Mesothelial cell of epicardium (in vitro differentiated cells): ENCODE data around the gene TDP1. TPM values are rescaled to one million over a fixed set of nuclear protein-coding genes. Genes with fewer than 3 reads are reported as not detected.
A peak's percentile ranks its signal among the peaks of the same experiment; 100 is the strongest.

Experiments
- DNase-seq, 2 experiments: peaks; one replicate each; pipeline ENCODE4 v3.0.0; 2021; ENCODE audit warnings: low spot score in 2 of 2; ENCODE audit not compliant: unreplicated experiment in 2 of 2
- H3K27ac Mint-ChIP-seq: 2 replicates; pipeline ENCODE4 v1.8.0; 2021; ENCODE audit warnings: mixed read lengths
- H3K27me3 Mint-ChIP-seq: 2 replicates; pipeline ENCODE4 v1.8.0; 2021; ENCODE audit warnings: low read depth, mixed read lengths
- H3K36me3 Mint-ChIP-seq: 2 replicates; pipeline ENCODE4 v1.8.0; 2021; ENCODE audit warnings: mixed read lengths
- H3K4me1 Mint-ChIP-seq: 2 replicates; pipeline ENCODE4 v1.8.0; 2021; ENCODE audit warnings: mixed read lengths
- H3K4me3 Mint-ChIP-seq: 2 replicates; pipeline ENCODE4 v1.8.0; 2021; ENCODE audit warnings: mild to moderate bottlenecking, moderate library complexity, mixed read lengths
- H3K9me3 Mint-ChIP-seq: 2 replicates; pipeline ENCODE4 v1.8.0; 2021; ENCODE audit warnings: mixed read lengths
- total RNA-seq: library from RNA; stranded (reverse); gene quantifications from 3 replicates; pipeline ENCODE4 v1.2.1, GENCODE V29; 2021
- TF ChIP-seq, protein P1 (sequence below): fragments of 200-600 bp; sonication (generic); IDR thresholded peaks from one replicate; pipeline ENCODE4 v1.5.0; 2021; ENCODE audit warnings: antibody characterized with exemption; ENCODE audit not compliant: unreplicated experiment

The TDP1 gene
- total RNA-seq, 1 donor from 2014 or later: 30.6 TPM

DNA sequence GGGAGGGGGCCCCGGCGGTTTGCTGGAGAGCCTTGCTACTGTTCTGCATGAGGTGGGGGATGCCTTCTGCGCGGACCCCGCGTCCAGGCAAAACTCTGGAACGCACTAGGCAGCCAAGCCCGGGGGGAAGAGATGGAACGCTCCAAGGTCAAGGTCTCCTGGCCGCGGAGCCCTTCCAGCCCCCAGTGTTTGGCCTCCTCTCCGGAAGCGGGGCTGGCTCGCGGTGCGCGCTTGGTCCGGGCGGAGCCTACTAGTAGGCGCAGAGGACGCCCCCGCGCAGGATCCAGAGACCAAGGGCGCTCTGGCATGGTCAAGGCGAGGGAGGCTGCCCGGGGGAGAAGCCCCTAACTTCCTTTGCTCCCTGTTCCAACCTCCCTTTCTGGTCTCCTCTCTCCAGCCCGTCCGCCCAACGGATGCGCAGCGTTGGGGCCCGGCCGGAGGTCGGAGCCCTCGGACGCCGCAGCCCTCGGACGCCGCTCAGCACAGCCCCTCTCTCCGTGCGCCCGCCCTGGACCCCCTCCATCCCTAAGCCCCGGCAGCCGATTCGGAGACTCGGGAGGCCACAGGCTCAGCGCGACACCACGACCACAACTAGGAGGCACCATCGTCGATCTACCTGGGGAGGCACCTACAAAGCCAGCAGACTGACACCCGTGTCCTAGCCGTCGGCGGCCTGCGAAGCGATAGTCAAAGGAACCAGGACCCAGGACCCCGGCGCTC is 105.4 kb downstream of the TDP1 start:
- Mint-ChIP-seq H3K36me3 (peaks cover 5% of the 10 kb centered on the region), H3K27ac (no peak overlapping the region), H3K4me3 (peak overlapping the region; percentile 47), H3K4me1 (peaks cover 11% of the 10 kb centered on the region), H3K9me3 (peaks cover 13% of the 10 kb centered on the region), H3K27me3 (peaks cover 91% of the 10 kb centered on the region)
- TF ChIP-seq, protein P1, sequence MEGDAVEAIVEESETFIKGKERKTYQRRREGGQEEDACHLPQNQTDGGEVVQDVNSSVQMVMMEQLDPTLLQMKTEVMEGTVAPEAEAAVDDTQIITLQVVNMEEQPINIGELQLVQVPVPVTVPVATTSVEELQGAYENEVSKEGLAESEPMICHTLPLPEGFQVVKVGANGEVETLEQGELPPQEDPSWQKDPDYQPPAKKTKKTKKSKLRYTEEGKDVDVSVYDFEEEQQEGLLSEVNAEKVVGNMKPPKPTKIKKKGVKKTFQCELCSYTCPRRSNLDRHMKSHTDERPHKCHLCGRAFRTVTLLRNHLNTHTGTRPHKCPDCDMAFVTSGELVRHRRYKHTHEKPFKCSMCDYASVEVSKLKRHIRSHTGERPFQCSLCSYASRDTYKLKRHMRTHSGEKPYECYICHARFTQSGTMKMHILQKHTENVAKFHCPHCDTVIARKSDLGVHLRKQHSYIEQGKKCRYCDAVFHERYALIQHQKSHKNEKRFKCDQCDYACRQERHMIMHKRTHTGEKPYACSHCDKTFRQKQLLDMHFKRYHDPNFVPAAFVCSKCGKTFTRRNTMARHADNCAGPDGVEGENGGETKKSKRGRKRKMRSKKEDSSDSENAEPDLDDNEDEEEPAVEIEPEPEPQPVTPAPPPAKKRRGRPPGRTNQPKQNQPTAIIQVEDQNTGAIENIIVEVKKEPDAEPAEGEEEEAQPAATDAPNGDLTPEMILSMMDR: no peak
- no peak for DNase-seq

DNA sequence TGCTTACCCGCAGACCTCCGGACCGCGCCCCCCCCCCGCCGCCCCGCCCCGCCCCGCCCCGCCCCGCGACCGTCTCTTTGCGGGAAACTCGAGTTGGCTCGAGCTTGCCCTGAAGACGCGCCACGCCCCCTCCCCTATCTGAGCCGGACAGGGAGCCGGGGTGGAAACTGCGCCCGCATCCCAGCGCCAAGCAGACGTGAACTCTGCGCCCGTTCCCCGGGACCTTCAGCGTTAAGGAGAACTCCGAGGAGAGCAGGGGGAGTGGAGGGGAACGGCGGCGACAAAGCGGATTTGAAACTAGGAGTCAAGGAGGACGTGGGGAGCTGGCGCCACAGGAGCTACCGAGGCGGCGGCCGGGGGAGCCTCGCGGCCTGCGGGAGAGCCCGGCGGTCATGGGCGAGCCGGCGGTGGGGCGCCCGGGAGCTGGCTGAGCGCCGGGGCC is 106.0 kb downstream of the TDP1 start, which contains the start of gene KCNK13:
Gene KCNK13, plus strand, starts transcription at position 310 of the 442 bp plus-strand sequence. CDS start 212 bp downstream, outside the sequence.
- Mint-ChIP-seq H3K27ac (no peak within 1 kb of the TSS), H3K4me3 (peak within 1 kb of the TSS; percentile 71), H3K27me3 (peaks cover 91% of the 10 kb centered on the region), H3K36me3 (peaks cover 5% of the 10 kb centered on the region), H3K9me3 (peaks cover 13% of the 10 kb centered on the region), H3K4me1 (peaks cover 11% of the 10 kb centered on the region)
- TF ChIP-seq, protein P1: no peak
- peak in 1 of 2 experiments; percentile 48 for DNase-seq

DNA sequence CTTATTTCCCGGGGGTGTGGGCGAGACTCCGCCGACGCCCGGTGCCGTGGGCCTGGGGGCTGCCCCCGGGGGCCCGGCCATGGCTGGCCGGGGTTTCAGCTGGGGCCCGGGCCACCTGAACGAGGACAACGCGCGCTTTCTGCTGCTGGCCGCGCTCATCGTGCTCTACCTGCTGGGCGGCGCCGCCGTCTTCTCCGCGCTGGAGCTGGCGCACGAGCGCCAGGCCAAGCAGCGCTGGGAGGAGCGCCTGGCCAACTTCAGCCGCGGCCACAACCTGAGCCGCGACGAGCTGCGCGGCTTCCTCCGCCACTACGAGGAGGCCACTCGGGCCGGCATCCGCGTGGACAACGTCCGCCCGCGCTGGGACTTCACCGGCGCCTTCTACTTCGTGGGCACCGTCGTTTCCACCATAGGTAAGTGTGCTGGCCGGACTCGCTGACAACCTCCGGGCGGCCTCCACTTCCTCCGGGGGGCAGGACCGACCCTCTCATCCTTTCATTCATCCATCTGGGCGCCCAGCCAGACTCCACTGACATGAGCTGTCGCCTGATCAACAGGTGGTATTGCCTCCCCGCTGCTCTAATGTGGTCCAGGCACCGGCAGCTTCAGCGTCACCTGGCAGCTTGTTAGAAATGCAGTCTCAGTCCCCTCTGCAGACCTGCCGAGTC is 106.5 kb downstream of the TDP1 start:
- peak overlapping the region; percentile 62 for H3K4me3 Mint-ChIP-seq
- H3K27me3 Mint-ChIP-seq: peaks cover 90% of the 10 kb centered on the region
- TF ChIP-seq, protein P1: no peak
- peaks cover 5% of the 10 kb centered on the region for H3K36me3 Mint-ChIP-seq
- H3K27ac Mint-ChIP-seq: no peak overlapping the region
- DNase-seq: peak in 1 of 2 experiments; percentile 46
- peaks cover 13% of the 10 kb centered on the region for H3K9me3 Mint-ChIP-seq
- peaks cover 11% of the 10 kb centered on the region for H3K4me1 Mint-ChIP-seq

DNA sequence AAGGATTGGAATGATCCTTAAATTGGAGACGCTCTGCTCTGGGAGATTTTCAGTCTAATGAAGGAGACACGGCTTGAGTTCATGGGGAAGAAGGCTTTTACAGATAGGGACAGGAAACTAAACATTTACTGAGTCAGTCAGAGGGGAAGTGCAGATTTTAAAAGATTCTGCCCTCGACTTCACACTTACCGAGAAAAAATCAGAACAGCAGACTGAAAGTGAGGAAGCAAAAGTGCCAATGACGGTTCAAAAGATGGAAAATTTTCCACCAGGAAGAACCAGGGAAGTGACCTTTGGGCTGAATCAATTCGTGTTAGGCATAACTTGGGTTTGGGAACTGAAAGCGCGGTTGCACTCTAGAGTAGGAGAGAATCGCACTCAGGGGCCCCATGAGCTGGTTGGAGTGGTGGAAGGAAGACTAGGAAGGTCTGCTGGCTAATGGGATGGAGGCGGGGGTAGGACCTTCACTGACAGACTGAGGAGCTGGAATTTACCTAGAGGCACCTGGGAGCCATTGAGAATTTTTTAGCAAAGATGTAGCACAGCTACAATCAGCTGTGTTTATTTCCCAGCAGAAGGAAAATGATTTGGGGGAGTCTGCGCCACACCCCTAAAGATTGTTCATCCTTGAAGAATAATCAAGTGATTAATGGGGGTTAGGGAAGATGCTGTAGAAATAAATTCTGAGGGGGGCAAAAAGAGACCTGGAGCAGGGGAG is 107.3 kb downstream of the TDP1 start:
- H3K4me3 Mint-ChIP-seq: peak overlapping the region; percentile 62
- H3K27ac Mint-ChIP-seq: no peak overlapping the region
- peaks cover 5% of the 10 kb centered on the region for H3K36me3 Mint-ChIP-seq
- no peak for DNase-seq
- H3K27me3 Mint-ChIP-seq: peaks cover 92% of the 10 kb centered on the region
- peaks cover 13% of the 10 kb centered on the region for H3K9me3 Mint-ChIP-seq
- H3K4me1 Mint-ChIP-seq: peaks cover 11% of the 10 kb centered on the region
- TF ChIP-seq, protein P1: no peak

DNA sequence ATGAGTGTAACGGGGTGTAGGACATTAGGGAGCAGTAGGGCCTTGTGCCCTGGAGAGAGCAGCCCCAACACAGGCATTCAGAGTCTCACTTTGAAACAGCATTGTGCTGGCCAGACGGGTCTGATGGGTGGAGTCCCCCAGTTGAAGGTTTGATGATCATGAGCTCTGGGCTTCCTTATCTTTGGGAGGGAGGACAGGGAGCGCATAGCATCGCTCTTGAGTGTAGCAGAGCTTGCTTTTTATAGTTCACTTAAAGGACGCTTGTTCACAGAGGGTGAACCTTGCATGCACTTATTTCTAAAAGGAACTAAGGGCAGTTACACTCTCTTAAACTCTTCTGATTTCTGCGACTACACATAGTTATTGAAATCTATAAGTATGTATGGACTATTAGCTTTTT is 116.6 kb downstream of the TDP1 start:
- peaks cover 60% of the 10 kb centered on the region for H3K27me3 Mint-ChIP-seq
- H3K27ac Mint-ChIP-seq: no peak overlapping the region
- no peak for DNase-seq

More for the DNA sequence above, 116.6 kb downstream of the TDP1 start:
- Mint-ChIP-seq H3K9me3 (no peaks in the 10 kb centered on the region), H3K4me1 (no peaks in the 10 kb centered on the region), H3K4me3 (no peak overlapping the region), H3K36me3 (no peaks in the 10 kb centered on the region)
- TF ChIP-seq, protein P1: no peak
